NCI-H187 treated with DMSO at 0.1 percent for 48 hours (cell line): ENCODE data around the gene OR2B6.
"Not testable (repeated sequence)": the region's sequence is repeated elsewhere in the genome, so short reads cannot be mapped to it uniquely, and the experiment has no call there.

Experiments used
- DNase-seq: peaks from one replicate; lab custom pipeline; 2025; lab: John Stamatoyannopoulos, UW

The OR2B6 gene

DNA sequence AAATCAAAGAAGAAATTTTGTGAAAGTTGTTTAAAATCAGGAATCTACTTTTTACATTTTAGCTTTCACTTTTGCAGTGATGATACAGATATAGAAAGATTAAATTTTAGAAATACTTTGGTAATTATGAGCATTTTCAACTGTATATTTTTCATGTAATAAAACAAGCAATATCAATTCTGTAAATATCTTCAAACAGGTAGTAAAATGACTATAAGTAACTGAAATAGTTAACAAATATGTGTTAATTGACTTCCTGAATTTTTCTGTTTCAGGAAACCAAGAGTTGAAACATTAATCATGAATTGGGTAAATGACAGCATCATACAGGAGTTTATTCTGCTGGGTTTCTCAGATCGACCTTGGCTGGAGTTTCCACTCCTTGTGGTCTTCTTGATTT lies at the start of gene OR2B6:
OR2B6 (plus strand) TSS at position 301 of the 400 bp plus-strand sequence; CDS start at position 301, 0 bp downstream.
- DNase-seq = no peak

GRCh38 chr6:27908017-27908416 lies 49.0 kb upstream of the OR2B6 start:
- no peak for DNase-seq

GRCh38 chr6:27911956-27912446 lies 45.0 kb upstream of the OR2B6 start, which contains the start of gene OR2B2:
Gene OR2B2, minus strand, starts transcription at chr6:27912396. Its CDS starts 77 bp downstream, at chr6:27912319.
- no peak for DNase-seq

DNA sequence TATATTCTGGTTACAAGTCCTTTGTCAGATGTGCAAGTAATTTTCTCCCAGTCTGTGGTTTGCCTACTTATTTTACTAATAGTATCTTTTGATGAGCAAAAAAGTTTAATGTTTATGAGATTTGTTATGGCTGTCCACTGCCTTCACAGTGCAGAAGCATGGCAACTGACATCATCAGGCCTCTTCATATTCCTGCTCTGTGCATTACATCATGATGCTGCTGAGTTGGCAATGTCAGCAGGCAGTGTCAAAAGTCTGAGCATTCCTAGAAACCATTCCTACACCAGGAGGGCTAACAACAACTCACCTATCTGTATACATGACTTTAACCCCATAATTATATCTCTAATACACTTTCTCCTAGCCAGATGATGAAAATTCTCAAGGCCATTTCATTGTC lies 34.1 kb upstream of the OR2B6 start:
- DNase-seq = no peak

DNA sequence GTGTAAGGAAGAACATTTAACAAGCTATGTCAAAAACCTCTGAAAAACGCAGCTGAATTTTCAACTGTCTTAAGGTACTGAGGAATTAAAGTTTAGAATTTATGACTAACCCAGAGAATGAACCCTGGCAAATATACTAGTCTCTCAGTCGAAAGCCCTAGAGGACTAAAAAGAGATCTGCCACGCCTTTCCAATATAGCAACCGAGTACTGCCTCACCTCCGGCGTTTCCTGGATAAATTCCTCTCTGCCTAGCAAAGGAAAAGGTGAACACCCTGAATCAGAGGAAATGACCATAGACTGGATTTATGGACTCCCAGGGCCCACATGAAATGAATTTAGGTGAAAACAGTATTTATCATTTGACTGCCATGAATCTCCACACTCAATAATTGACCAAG lies 32.9 kb upstream of the OR2B6 start:
- DNase-seq = no peak

DNA sequence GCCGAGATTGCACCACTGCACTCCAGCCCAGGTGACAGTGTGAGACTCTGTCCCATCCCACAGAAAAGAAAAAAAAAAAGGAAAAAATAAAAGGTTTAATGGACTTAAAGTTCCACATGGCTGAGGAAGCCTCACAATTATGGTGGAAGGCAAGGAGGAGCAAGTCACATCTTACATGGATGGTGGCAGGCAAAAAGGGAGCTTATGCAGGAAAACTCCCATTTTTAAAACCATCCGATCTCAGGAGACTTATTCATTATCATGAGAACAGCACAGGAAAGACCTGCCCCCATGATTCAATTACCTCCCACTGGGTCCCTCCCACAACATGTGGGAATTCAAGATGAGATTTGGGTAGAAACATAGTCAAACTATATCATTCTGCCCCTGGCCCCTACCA lies 29.0 kb upstream of the OR2B6 start:
- not testable (repeated sequence) for DNase-seq

GRCh38 chr6:27929930-27930329 lies 27.1 kb upstream of the OR2B6 start:
- DNase-seq = not testable (repeated sequence)

- no peak for DNase-seq
Measured at GRCh38 chr6:27931209-27931608, 25.8 kb upstream of the OR2B6 start.

DNA sequence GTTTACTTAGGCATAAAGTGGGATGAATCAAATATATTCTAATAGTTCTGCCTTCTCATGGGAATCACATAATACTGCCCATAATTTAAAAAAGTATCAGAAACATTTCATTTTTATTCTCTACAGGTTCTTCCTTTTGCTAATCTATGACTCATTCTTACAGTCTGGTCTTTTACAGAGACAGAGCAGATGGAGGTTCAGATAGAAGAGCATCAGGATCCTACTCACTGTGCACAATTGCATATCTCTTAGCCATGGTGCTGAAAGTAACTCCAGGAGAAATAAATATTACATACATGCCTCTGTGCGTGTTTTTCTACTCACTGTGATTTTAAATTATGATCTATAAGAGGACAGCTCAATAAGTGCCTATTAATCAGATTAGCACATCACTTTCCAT lies 16.3 kb upstream of the OR2B6 start:
- no peak for DNase-seq

GRCh38 chr6:27943072-27943471 lies 14.0 kb upstream of the OR2B6 start:
- not testable (repeated sequence) for DNase-seq

- DNase-seq = no peak
Measured at GRCh38 chr6:27948237-27948636, 8.8 kb upstream of the OR2B6 start.

- no peak for DNase-seq
Measured at GRCh38 chr6:27951040-27951439, 6.0 kb upstream of the OR2B6 start.

GRCh38 chr6:27957516-27957915 lies 475 bp downstream of the OR2B6 start:
- DNase-seq = no peak

GRCh38 chr6:27962506-27962905 lies 5.5 kb downstream of the OR2B6 start:
- no peak for DNase-seq

DNA sequence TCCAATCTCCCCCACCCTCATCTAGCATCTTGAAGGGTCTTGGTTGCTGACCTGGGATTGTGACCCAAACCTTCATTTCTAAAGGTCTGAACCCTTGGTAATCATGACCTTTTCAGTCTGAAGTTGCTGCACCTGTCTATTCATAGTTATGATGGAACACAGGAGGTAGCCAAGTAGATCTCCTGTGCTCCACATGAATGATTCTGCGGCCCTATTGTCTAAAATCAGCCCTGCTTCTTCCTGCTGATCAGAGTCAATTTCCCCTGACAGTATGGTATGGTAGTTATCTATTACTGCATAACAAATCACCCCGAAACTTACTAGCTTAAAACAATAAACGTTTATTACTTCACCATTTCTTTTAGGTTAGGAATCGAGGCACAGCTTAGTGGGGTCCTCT lies 9.0 kb downstream of the OR2B6 start:
- DNase-seq = no peak

DNA sequence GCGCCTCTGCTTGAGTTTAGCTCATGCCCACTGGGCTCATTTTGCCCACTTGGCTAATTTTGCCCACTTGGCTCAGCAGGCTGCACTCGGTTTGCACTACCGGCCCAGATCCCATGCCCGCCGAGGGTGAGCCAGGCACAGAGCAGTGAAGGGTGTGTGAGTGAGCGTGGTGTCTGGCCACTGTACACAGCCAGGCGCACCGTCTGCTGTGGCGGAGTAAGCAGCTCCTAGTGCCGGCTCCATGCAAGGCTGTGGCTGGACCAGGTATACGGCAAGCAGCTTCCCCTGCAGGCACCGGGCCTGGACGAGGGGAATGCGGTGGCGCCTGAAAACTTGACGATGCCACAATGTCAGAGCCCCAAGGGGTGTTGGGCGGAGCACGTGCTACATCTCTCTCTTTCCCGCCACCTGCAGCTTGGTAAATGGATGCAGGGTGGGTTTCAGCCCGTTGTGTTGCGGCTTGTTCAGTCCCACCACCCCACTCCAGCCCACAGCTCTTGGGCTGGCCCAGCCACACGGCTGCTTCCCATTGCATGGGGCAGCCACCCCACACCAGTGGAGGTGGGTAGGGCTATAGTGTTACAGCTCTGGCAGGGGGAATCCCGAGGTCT lies 9.9 kb downstream of the OR2B6 start:
- no peak for DNase-seq

- no peak for DNase-seq
Measured at GRCh38 chr6:27970444-27970843, 13.4 kb downstream of the OR2B6 start.

- no peak for DNase-seq
Measured at GRCh38 chr6:27972750-27973149, 15.7 kb downstream of the OR2B6 start.

DNA sequence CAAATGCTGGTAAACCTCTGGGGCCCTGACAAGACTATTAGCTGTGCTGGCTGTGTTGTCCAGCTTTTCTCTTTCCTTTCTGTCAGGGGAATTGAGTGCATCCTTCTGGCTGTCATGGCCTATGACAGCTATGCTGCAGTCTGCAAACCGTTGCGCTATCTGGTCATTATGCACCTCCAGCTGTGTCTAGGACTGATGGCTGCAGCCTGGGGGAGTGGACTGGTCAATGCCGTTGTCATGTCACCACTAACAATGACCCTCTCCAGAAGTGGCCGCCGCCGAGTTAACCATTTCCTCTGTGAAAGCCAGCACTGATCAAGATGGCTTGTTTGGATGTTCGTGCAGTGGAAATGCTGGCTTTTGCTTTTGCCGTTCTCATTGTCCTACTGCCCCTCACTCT lies 20.3 kb downstream of the OR2B6 start:
- no peak for DNase-seq

- DNase-seq = no peak
Measured at GRCh38 chr6:27978705-27979104, 21.7 kb downstream of the OR2B6 start.

DNA sequence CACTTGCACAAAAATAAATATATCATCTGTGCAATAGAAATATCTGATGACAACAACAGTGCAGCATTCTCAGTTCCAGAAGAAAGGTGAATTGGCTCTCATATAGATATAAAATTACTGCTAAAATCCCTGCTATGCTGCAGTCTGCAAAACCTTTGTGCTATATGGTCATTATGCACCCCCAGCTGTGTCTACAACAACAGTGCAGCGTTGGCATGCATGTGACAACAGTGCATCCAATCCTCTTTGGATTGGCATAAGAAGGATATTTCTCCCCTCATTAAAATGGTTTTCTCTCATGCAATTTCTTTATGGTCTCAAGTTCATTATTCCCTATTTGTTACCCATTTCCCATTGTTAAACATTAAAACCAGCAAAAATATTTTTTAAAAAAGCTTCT lies 23.1 kb downstream of the OR2B6 start:
- DNase-seq = no peak

GRCh38 chr6:27986928-27987725 lies 30.1 kb downstream of the OR2B6 start:
- no peak for DNase-seq

GRCh38 chr6:27994616-27995015 lies 37.6 kb downstream of the OR2B6 start:
- no peak for DNase-seq
